ENCODE results near the gene PKHD1.

Gene PKHD1

GRCh38 chr6:52102405-52102804 is 15.0 kb upstream of the PKHD1 start:
- TF ChIP-seq POLR2AphosphoS5 (IDR thresholded peaks at IDR 0.05; ENCODE audit: borderline replicate concordance, low read depth, low read length) (no peak), EZH2 (IDR thresholded peaks at IDR 0.05) (no peak), FOXP2 (optimal IDR thresholded peaks at IDR 0.05; ENCODE audit: control extremely low read depth, extremely low read length, insufficient read depth) (no peak)
- Histone ChIP-seq H3K9me3 (ENCODE audit: low read depth, low read length) (no peaks in the 10 kb centered on the region), H3K4me3 (no peak overlapping the region), H3K36me3 (ENCODE audit: insufficient read depth, low read length) (no peaks in the 10 kb centered on the region), H3K9ac (ENCODE audit: insufficient read length) (no peak overlapping the region), H3K27ac (no peak overlapping the region)
- no peak for DNase-seq (ENCODE audit: low read depth, low spot score)

- Histone ChIP-seq H3K9ac (ENCODE audit: insufficient read length) (peak overlapping the region; percentile 9), H3K36me3 (ENCODE audit: insufficient read depth, low read length) (no peaks in the 10 kb centered on the region), H3K27ac (peak overlapping the region; percentile 52), H3K9me3 (ENCODE audit: low read depth, low read length) (no peaks in the 10 kb centered on the region), H3K4me3 (0 out of 2 replicates have a peak overlapping the region, but pooled peaks have one; percentile 10)
- TF ChIP-seq POLR2AphosphoS5 (IDR thresholded peaks at IDR 0.05; ENCODE audit: borderline replicate concordance, low read depth, low read length) (no peak), EZH2 (IDR thresholded peaks at IDR 0.05) (no peak), FOXP2 (optimal IDR thresholded peaks at IDR 0.05; ENCODE audit: control extremely low read depth, extremely low read length, insufficient read depth) (no peak)
- no peak for DNase-seq (ENCODE audit: low read depth, low spot score)
Measured at GRCh38 chr6:52098721-52099120, 11.3 kb upstream of the PKHD1 start.

GRCh38 chr6:52089758-52090348 is 2.4 kb upstream of the PKHD1 start:
- H3K4me3 ChIP-seq, result no peak overlapping the region
- TF ChIP-seq FOXP2 (optimal IDR thresholded peaks at IDR 0.05; ENCODE audit: control extremely low read depth, extremely low read length, insufficient read depth) (no peak), POLR2AphosphoS5 (IDR thresholded peaks at IDR 0.05; ENCODE audit: borderline replicate concordance, low read depth, low read length) (no peak), EZH2 (IDR thresholded peaks at IDR 0.05) (no peak)
- H3K27ac ChIP-seq, result no peak overlapping the region
- DNase-seq (ENCODE audit: low read depth, low spot score), result no peak
- H3K9me3 ChIP-seq (ENCODE audit: low read depth, low read length), result no peaks in the 10 kb centered on the region
- no peaks in the 10 kb centered on the region for H3K36me3 ChIP-seq (ENCODE audit: insufficient read depth, low read length)
- no peak overlapping the region for H3K9ac ChIP-seq (ENCODE audit: insufficient read length)

GRCh38 chr6:52086741-52087140 is 672 bp downstream of the PKHD1 start:
- Histone ChIP-seq H3K27ac (no peak overlapping the region), H3K9ac (ENCODE audit: insufficient read length) (no peak overlapping the region), H3K4me3 (no peak overlapping the region), H3K36me3 (ENCODE audit: insufficient read depth, low read length) (no peaks in the 10 kb centered on the region), H3K9me3 (ENCODE audit: low read depth, low read length) (no peaks in the 10 kb centered on the region)
- TF ChIP-seq POLR2AphosphoS5 (IDR thresholded peaks at IDR 0.05; ENCODE audit: borderline replicate concordance, low read depth, low read length), result no peak
- TF ChIP-seq EZH2 (IDR thresholded peaks at IDR 0.05), result no peak
- TF ChIP-seq FOXP2 (optimal IDR thresholded peaks at IDR 0.05; ENCODE audit: control extremely low read depth, extremely low read length, insufficient read depth), result no peak
- no peak for DNase-seq (ENCODE audit: low read depth, low spot score)

GRCh38 chr6:52081237-52081636 is 6.2 kb downstream of the PKHD1 start:
- H3K27ac ChIP-seq, result no peak overlapping the region
- no peak for TF ChIP-seq EZH2 (IDR thresholded peaks at IDR 0.05)
- TF ChIP-seq POLR2AphosphoS5 (IDR thresholded peaks at IDR 0.05; ENCODE audit: borderline replicate concordance, low read depth, low read length), result no peak
- no peak for TF ChIP-seq FOXP2 (optimal IDR thresholded peaks at IDR 0.05; ENCODE audit: control extremely low read depth, extremely low read length, insufficient read depth)
- no peak overlapping the region for H3K9ac ChIP-seq (ENCODE audit: insufficient read length)
- no peak overlapping the region for H3K4me3 ChIP-seq
- H3K9me3 ChIP-seq (ENCODE audit: low read depth, low read length), result no peaks in the 10 kb centered on the region
- H3K36me3 ChIP-seq (ENCODE audit: insufficient read depth, low read length), result no peaks in the 10 kb centered on the region
- no peak for DNase-seq (ENCODE audit: low read depth, low spot score)

GRCh38 chr6:52077961-52078625 is 9.3 kb downstream of the PKHD1 start:
- H3K36me3 ChIP-seq (ENCODE audit: insufficient read depth, low read length), result no peaks in the 10 kb centered on the region
- H3K4me3 ChIP-seq, result no peak overlapping the region; the same call in 1 of the 2 replicates
- no peak for DNase-seq (ENCODE audit: low read depth, low spot score)
- H3K9me3 ChIP-seq (ENCODE audit: low read depth, low read length), result no peaks in the 10 kb centered on the region
- no peak overlapping the region for H3K9ac ChIP-seq (ENCODE audit: insufficient read length)
- TF ChIP-seq FOXP2 (optimal IDR thresholded peaks at IDR 0.05; ENCODE audit: control extremely low read depth, extremely low read length, insufficient read depth) (no peak), POLR2AphosphoS5 (IDR thresholded peaks at IDR 0.05; ENCODE audit: borderline replicate concordance, low read depth, low read length) (no peak), EZH2 (IDR thresholded peaks at IDR 0.05) (no peak)
- peak overlapping the region; percentile 47; the same call in 1 of the 2 replicates for H3K27ac ChIP-seq

GRCh38 chr6:52077180-52077884 is 10.1 kb downstream of the PKHD1 start:
- TF ChIP-seq EZH2 (IDR thresholded peaks at IDR 0.05), result no peak
- no peak for TF ChIP-seq FOXP2 (optimal IDR thresholded peaks at IDR 0.05; ENCODE audit: control extremely low read depth, extremely low read length, insufficient read depth)
- TF ChIP-seq POLR2AphosphoS5 (IDR thresholded peaks at IDR 0.05; ENCODE audit: borderline replicate concordance, low read depth, low read length), result no peak
- Histone ChIP-seq H3K36me3 (ENCODE audit: insufficient read depth, low read length) (no peaks in the 10 kb centered on the region), H3K9me3 (ENCODE audit: low read depth, low read length) (no peaks in the 10 kb centered on the region), H3K9ac (ENCODE audit: insufficient read length) (no peak overlapping the region), H3K27ac (no peak overlapping the region), H3K4me3 (no peak overlapping the region)
- no peak for DNase-seq (ENCODE audit: low read depth, low spot score)

- DNase-seq (ENCODE audit: low read depth, low spot score), result no peak
- TF ChIP-seq POLR2AphosphoS5 (IDR thresholded peaks at IDR 0.05; ENCODE audit: borderline replicate concordance, low read depth, low read length) (no peak), FOXP2 (optimal IDR thresholded peaks at IDR 0.05; ENCODE audit: control extremely low read depth, extremely low read length, insufficient read depth) (no peak), EZH2 (IDR thresholded peaks at IDR 0.05) (no peak)
- Histone ChIP-seq H3K27ac (no peak overlapping the region), H3K9me3 (ENCODE audit: low read depth, low read length) (no peaks in the 10 kb centered on the region), H3K4me3 (no peak overlapping the region), H3K36me3 (ENCODE audit: insufficient read depth, low read length) (no peaks in the 10 kb centered on the region), H3K9ac (ENCODE audit: insufficient read length) (no peak overlapping the region)
Measured at GRCh38 chr6:52076791-52077179, 10.6 kb downstream of the PKHD1 start.

Measured in SK-N-MC (cell line).